ENCODE data around the gene IQSEC1.

IQSEC1 gene

DNA sequence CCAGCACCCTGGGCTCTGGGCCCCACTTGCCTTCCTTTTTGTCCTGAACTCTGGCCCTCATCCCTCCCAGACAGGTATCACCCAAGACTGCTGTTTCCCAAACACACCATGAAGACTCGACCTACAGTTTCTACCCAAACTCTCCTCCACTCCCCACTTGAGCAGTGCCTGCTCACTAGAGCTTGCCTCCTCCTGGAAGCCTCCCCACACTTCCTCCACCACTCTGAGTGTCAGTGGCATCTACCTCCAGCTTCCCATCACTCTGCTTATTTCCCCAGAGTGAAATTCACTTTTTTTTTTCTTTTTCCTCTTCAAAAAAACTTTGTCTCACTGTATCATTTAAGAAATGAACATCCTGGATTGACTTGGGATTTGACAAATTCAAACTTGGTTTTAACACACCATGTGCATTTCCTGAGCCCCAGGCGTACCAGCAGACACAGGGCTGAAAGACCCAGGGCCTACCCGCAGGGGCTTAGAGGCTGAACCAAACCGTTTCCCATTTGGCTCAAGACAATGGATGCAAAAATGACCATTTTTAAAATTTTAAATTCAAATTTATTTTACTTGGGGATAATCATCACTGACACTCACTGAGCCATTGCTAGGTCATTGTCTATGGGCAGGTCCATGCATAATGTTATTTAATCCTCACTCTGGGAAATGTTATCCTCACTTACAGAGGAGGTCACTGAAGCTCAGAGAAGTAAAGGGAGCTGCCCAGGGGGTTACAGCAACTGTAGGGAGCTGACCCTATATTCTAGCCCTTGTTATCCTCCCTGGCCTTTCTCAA lies 62.3 kb downstream of the IQSEC1 start:
- Histone ChIP-seq H3K27me3 (ENCODE audit: control insufficient read depth, insufficient read depth, low read length) (no peaks in the 10 kb centered on the region), H3K9ac (ENCODE audit: low read length) (no peak overlapping the region), H3K9me3 (ENCODE audit: control insufficient read depth, insufficient read depth, low read depth, low read length) (no peaks in the 10 kb centered on the region), H3K4me3 (ENCODE audit: low read depth, low read length) (no peak overlapping the region), H3K36me3 (ENCODE audit: control insufficient read depth, insufficient read depth, low read length) (no peaks in the 10 kb centered on the region), H3K27ac (ENCODE audit: low read depth, low read length) (no peak overlapping the region), H3K4me1 (ENCODE audit: control insufficient read depth, insufficient read depth, low read length) (peaks cover 25% of the 10 kb centered on the region)

DNA sequence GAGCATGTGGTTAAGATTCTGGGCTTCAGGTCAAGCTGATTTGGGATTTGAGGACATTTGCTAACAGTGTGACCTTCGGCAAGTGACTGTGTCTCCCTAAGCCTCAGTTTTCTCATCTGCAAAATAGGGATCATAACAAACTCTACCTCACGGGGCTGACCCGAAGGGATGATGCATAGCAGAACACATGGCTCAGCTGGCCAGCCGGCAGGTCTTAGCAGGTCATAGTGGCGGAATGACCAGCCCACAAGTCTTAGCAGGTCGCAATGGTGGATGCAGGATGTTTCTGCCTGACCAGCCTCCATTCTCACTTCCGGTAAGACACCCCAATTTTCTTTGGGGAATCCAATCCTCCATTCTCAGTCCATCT lies 63.3 kb downstream of the IQSEC1 start:
- H3K4me3 ChIP-seq (ENCODE audit: low read depth, low read length) = no peak overlapping the region
- H3K4me1 ChIP-seq (ENCODE audit: control insufficient read depth, insufficient read depth, low read length) = peaks cover 20% of the 10 kb centered on the region
- H3K27me3 ChIP-seq (ENCODE audit: control insufficient read depth, insufficient read depth, low read length) = no peaks in the 10 kb centered on the region
- H3K9me3 ChIP-seq (ENCODE audit: control insufficient read depth, insufficient read depth, low read depth, low read length) = no peaks in the 10 kb centered on the region
- no peak overlapping the region for H3K9ac ChIP-seq (ENCODE audit: low read length)
- no peak overlapping the region for H3K27ac ChIP-seq (ENCODE audit: low read depth, low read length)
- no peaks in the 10 kb centered on the region for H3K36me3 ChIP-seq (ENCODE audit: control insufficient read depth, insufficient read depth, low read length)

DNA sequence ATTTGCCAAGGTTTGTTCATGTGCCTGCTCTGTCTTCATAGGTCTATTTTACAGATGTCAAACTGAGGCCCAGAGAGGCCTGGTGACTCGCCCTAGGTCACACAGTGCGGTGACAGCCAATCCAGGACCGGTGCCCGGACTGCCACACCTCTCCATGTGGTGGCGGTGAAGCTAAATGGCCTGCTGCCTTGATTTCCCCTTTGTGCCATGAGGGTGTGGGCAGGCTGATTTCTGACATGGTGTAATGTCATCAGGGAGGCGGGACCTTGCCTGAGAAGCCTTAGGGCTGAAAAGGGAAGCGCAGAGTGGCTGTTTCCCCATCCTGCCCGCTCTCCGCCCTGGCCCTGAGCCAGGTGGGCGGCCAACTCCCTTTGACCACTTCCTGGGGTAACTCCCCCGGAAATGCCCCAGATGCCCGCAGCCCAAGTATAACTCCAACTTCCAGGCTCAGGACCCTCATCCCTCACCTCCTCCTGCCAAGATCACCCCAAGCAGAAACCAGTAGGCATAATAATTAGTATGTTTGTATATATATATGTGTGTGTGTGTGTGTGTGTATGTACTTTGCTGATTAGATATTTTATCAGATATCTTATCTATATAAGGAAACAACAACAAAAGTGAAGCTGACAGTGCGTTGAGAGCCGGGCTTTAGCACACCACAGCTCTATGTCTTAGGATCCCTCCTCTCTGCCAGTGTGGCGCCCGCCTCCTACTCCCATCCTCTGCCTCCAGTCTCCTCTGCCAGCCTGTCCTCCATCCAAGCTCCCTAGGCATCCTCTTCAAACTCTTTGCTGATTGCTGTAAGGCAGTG lies 63.9 kb downstream of the IQSEC1 start:
- H3K27ac ChIP-seq (ENCODE audit: low read depth, low read length) = no peak overlapping the region
- no peaks in the 10 kb centered on the region for H3K9me3 ChIP-seq (ENCODE audit: control insufficient read depth, insufficient read depth, low read depth, low read length)
- H3K36me3 ChIP-seq (ENCODE audit: control insufficient read depth, insufficient read depth, low read length) = no peaks in the 10 kb centered on the region
- H3K27me3 ChIP-seq (ENCODE audit: control insufficient read depth, insufficient read depth, low read length) = no peaks in the 10 kb centered on the region
- no peak overlapping the region for H3K9ac ChIP-seq (ENCODE audit: low read length)
- peaks cover 24% of the 10 kb centered on the region for H3K4me1 ChIP-seq (ENCODE audit: control insufficient read depth, insufficient read depth, low read length)
- H3K4me3 ChIP-seq (ENCODE audit: low read depth, low read length) = no peak overlapping the region

DNA sequence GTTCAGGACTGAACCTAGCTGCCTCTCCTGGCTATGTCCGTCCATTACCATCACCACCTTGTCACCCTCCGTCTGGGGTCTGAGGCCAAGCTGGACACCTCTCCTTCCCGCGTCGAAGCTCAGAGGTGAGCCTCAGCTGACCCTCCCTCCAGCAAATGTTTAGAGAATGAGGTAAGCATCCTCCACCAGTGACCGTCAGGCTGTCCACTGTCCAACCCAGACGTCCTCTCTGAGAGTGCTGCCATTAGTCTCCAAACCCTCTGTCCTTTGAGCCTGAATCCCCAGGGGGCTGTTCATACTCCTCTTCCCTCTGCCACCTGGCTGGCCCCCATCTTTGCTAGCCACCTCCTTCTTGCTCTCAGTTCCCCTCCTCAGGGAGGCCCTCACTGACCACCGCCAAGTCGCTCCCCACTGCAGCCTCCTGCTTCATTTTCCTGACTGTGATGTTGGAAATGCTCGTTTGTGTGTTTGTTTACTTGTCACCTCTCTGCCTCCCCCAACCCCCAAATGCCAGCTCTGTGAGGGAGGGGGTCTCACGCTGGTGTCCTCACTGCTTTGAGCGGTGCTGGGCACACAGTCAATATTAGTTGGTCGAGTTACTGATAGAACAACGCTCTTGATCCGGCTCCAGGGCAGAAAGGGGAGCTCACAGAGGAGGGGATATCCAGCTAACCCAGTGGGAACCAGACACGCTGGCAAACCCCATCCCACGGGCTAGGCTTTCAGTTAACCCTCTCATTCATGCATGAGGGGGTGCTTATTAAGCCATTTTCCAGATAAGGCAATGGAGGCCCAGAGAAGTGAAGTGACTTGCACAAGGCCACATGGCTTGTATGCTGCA lies 64.9 kb downstream of the IQSEC1 start:
- peaks cover 33% of the 10 kb centered on the region for H3K4me1 ChIP-seq (ENCODE audit: control insufficient read depth, insufficient read depth, low read length)
- no peak overlapping the region for H3K4me3 ChIP-seq (ENCODE audit: low read depth, low read length)
- H3K27me3 ChIP-seq (ENCODE audit: control insufficient read depth, insufficient read depth, low read length) = no peaks in the 10 kb centered on the region
- no peak overlapping the region for H3K9ac ChIP-seq (ENCODE audit: low read length)
- H3K36me3 ChIP-seq (ENCODE audit: control insufficient read depth, insufficient read depth, low read length) = no peaks in the 10 kb centered on the region
- H3K27ac ChIP-seq (ENCODE audit: low read depth, low read length) = no peak overlapping the region
- no peaks in the 10 kb centered on the region for H3K9me3 ChIP-seq (ENCODE audit: control insufficient read depth, insufficient read depth, low read depth, low read length)

DNA sequence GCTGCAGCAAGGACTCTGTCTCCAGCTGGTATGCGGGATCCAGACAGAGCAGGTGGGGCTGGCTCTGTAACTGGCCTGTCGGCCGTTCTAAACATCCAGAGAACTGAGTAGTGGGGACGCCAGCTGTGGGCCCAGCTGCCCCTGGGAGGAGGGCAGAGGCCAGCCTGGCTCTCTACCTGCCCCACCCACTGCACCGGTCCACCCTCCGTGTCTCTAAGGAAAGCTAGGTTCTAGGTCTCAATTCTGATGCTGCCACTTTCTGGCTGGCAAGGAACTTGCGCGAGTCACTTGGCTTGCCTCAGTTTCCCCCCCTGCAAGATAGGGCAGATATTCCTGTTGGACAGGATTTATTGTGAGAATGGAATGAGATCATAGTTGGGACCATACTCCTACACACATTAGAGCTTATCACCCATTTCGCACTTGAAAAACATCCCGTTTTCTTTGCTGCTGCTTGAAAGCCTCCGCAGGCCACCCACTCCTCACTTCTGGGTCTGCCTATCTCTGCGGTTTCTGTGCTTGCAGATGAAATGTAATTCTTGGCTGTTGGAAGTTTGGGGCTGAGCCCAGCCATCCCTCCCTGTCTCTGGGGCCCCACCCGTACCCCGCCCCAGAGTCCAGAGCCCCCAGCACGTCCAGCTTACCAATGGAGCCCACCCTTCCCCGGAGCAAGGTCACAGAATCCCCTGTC lies 65.8 kb downstream of the IQSEC1 start:
- no peaks in the 10 kb centered on the region for H3K27me3 ChIP-seq (ENCODE audit: control insufficient read depth, insufficient read depth, low read length)
- no peaks in the 10 kb centered on the region for H3K9me3 ChIP-seq (ENCODE audit: control insufficient read depth, insufficient read depth, low read depth, low read length)
- H3K36me3 ChIP-seq (ENCODE audit: control insufficient read depth, insufficient read depth, low read length) = no peaks in the 10 kb centered on the region
- peaks cover 37% of the 10 kb centered on the region for H3K4me1 ChIP-seq (ENCODE audit: control insufficient read depth, insufficient read depth, low read length)
- H3K27ac ChIP-seq (ENCODE audit: low read depth, low read length) = no peak overlapping the region
- no peak overlapping the region for H3K9ac ChIP-seq (ENCODE audit: low read length)
- no peak overlapping the region for H3K4me3 ChIP-seq (ENCODE audit: low read depth, low read length)

DNA sequence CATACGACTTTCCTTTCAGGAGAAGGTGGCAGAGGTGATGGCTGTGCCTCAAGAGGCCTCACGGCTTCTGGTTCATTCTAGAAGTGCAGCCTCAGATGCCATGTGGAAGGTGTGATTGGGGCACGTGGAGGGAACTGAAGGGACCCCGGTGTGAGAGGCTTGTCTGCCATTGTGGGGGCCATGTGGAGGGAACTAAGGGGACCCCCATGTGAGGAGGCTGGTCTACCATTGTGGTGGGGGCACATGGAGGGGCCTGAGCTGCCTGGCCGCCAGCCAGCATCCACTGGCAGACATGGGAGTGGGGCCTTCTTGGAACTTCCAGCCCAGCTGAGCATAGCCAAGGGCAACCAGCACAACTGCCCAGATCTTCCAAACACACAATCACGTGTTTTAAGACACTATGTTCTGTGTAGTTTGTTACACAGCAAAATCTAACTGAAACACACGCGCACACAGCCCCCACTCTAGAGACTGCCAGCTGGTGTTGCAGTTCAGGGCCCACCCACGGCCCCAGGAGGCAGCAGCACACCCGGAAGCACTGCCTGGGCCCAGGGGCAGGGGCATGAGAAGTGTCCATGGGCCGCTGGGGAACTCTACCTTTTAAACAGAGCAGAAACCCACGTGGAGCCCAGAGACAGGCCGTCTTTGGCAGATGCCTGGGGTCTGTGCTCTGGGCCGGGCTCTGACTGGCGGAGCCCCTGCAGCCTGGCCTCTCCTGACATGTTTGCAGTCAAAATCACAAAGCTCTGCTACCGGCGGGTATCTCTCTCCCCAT lies 66.8 kb downstream of the IQSEC1 start:
- H3K4me1 ChIP-seq (ENCODE audit: control insufficient read depth, insufficient read depth, low read length) = peaks cover 31% of the 10 kb centered on the region; the same call in 1 of the 2 replicates
- H3K9me3 ChIP-seq (ENCODE audit: control insufficient read depth, insufficient read depth, low read depth, low read length) = no peaks in the 10 kb centered on the region
- no peaks in the 10 kb centered on the region for H3K27me3 ChIP-seq (ENCODE audit: control insufficient read depth, insufficient read depth, low read length)
- H3K27ac ChIP-seq (ENCODE audit: low read depth, low read length) = no peak overlapping the region
- H3K4me3 ChIP-seq (ENCODE audit: low read depth, low read length) = no peak overlapping the region
- H3K36me3 ChIP-seq (ENCODE audit: control insufficient read depth, insufficient read depth, low read length) = no peaks in the 10 kb centered on the region
- H3K9ac ChIP-seq (ENCODE audit: low read length) = no peak overlapping the region

DNA sequence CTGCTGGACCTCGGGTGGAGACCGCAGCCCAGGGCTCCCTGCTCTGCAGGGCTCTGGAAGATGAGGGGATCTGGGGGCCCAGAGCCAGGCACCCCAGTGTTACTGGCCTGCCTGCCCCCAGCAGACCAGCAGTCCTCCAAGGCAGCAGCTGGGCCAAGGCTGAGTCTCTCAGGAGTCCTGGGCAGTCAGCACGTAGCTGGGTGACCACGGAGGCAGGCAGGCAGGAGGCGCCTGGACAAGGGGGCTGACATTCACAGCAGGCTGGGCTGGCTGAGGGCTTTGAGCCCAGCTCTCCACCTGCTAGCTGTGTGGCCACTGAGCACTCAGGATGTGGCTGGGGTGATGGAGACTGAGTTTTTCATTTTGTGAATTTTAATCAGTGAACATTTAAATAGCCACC lies 67.9 kb downstream of the IQSEC1 start:
- peaks cover 29% of the 10 kb centered on the region; the same call in 1 of the 2 replicates for H3K4me1 ChIP-seq (ENCODE audit: control insufficient read depth, insufficient read depth, low read length)
- no peak overlapping the region for H3K27ac ChIP-seq (ENCODE audit: low read depth, low read length)

DNA sequence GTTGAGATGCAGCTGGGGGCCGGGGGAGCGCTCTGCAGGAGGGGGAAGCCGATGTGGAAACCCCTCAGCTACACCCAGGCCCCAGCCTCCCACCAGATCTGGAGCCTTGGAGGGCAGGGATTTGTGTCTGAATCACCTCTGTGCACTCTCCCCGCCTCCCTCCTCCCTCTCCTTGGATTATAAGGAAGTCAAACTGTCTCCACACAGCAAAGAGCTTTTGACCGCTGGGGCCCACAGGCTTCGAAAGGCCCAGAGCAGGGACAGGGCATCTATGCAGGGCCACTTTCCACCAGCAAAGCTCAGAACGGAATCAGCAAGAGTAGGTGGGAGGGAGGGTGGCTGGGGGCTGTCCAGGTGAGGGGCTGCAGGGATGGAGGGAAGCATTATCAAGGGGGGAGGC lies 68.9 kb downstream of the IQSEC1 start:
- H3K27ac ChIP-seq (ENCODE audit: low read depth, low read length) = no peak overlapping the region
- H3K36me3 ChIP-seq (ENCODE audit: control insufficient read depth, insufficient read depth, low read length) = no peaks in the 10 kb centered on the region
- peaks cover 29% of the 10 kb centered on the region; the same call in 1 of the 2 replicates for H3K4me1 ChIP-seq (ENCODE audit: control insufficient read depth, insufficient read depth, low read length)
- H3K9ac ChIP-seq (ENCODE audit: low read length) = no peak overlapping the region
- H3K27me3 ChIP-seq (ENCODE audit: control insufficient read depth, insufficient read depth, low read length) = no peaks in the 10 kb centered on the region
- H3K9me3 ChIP-seq (ENCODE audit: control insufficient read depth, insufficient read depth, low read depth, low read length) = no peaks in the 10 kb centered on the region
- H3K4me3 ChIP-seq (ENCODE audit: low read depth, low read length) = no peak overlapping the region

More for the DNA sequence above, 67.9 kb downstream of the IQSEC1 start:
- H3K9me3 ChIP-seq (ENCODE audit: control insufficient read depth, insufficient read depth, low read depth, low read length) = no peaks in the 10 kb centered on the region
- no peak overlapping the region for H3K4me3 ChIP-seq (ENCODE audit: low read depth, low read length)
- no peak overlapping the region for H3K9ac ChIP-seq (ENCODE audit: low read length)
- H3K27me3 ChIP-seq (ENCODE audit: control insufficient read depth, insufficient read depth, low read length) = no peaks in the 10 kb centered on the region
- no peaks in the 10 kb centered on the region for H3K36me3 ChIP-seq (ENCODE audit: control insufficient read depth, insufficient read depth, low read length)

DNA sequence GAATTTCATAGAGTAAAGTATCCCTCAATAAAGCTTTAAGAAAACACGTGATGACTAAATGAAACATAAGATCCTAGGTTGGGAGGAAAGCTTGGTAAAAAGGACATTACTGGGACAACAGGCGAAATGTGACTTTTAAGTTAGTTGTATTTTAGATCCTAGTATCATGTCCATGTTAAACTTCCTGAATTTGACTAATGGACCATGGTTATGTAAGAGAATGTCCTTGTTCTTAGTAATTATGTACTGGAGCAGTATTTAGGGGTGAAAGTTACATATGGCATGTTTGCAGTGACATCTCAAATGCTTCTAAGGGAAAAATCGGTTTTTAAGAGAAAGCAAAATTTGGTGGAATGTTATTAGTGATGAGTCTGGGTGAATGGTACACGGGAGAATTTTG lies 69.6 kb downstream of the IQSEC1 start:
- Histone ChIP-seq H3K4me3 (ENCODE audit: low read depth, low read length) (no peak overlapping the region), H3K9me3 (ENCODE audit: control insufficient read depth, insufficient read depth, low read depth, low read length) (no peaks in the 10 kb centered on the region), H3K4me1 (ENCODE audit: control insufficient read depth, insufficient read depth, low read length) (peaks cover 29% of the 10 kb centered on the region; the same call in 1 of the 2 replicates), H3K27me3 (ENCODE audit: control insufficient read depth, insufficient read depth, low read length) (no peaks in the 10 kb centered on the region), H3K9ac (ENCODE audit: low read length) (no peak overlapping the region), H3K36me3 (ENCODE audit: control insufficient read depth, insufficient read depth, low read length) (no peaks in the 10 kb centered on the region), H3K27ac (ENCODE audit: low read depth, low read length) (no peak overlapping the region; the same call in 1 of the 2 replicates)
